HFFc6 (cell line): ENCODE data around the gene RSF1. TPM values are rescaled to one million over a fixed set of nuclear protein-coding genes. Genes with fewer than 3 reads are reported as not detected.
A peak's percentile ranks its signal among the peaks of the same experiment; 100 is the strongest.
"Not testable (repeated sequence)": the region's sequence is repeated elsewhere in the genome, so short reads cannot be mapped to it uniquely, and the experiment has no call there.

ENCODE experiments used
- DNase-seq: peaks from one replicate; pipeline ENCODE4 v3.0.0-alpha.2; 2018
- H3K27ac Mint-ChIP-seq: 2 replicates; pipeline ENCODE4 v1.8.0; 2020; ENCODE audit warnings: mild to moderate bottlenecking, mixed read lengths
- H3K27me3 Mint-ChIP-seq: 2 replicates; pipeline ENCODE4 v1.8.0; 2021; ENCODE audit warnings: mild to moderate bottlenecking, moderate library complexity, mixed read lengths; ENCODE audit not compliant: insufficient read depth
- H3K36me3 Mint-ChIP-seq: 2 replicates; pipeline ENCODE4 v1.8.0; 2021; ENCODE audit warnings: low read depth, mixed read lengths
- H3K4me1 Mint-ChIP-seq: 2 replicates; pipeline ENCODE4 v1.8.0; 2020; ENCODE audit warnings: low read depth, mixed read lengths
- H3K4me3 Mint-ChIP-seq: 2 replicates; pipeline ENCODE4 v1.8.0; 2020; ENCODE audit warnings: mild to moderate bottlenecking, moderate library complexity, mixed read lengths
- H3K9me3 Mint-ChIP-seq: 2 replicates; pipeline ENCODE4 v1.8.0; 2020; ENCODE audit warnings: mild to moderate bottlenecking, mixed read lengths
- total RNA-seq, 6 experiments: library from RNA; stranded (reverse); fragmentation: NEBNext Ultra II Directional; extraction: Animal tissue kit (Norgen Biotek cat#: 25700); gene quantifications; 2 replicates in 1 of 6; 3 replicates in 5 of 6; pipeline ENCODE4 v1.2.3, GENCODE V29; 2021
- TF ChIP-seq, protein P1 (sequence below): fragments of 200-600 bp; sonication (generic); IDR thresholded peaks from 2 replicates; pipeline ENCODE4 v1.5.0; 2021; ENCODE audit warnings: antibody characterized with exemption, mild to moderate bottlenecking

Gene RSF1
- total RNA-seq, 6 experiments from 2014 or later, result 44.7 to 59.2 (median 55.3) TPM

DNA sequence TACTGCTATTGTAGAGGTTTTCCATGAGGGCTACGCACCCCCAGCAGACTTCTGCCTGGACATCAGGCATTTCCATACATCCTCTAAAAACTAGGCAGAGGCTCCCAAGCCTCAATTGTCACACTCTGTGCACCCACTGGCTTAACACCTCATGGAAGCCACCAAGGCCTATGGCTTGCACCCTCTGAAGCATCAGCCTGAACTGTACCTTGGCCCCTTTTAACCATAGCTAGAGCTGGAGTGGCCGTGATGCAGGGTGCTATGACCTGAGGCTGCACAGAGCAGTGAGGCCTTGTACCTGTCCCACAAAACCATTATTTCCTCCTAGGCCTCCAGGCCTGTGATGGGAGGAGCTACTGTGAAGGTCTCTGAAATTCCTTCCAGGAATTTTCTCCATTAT lies 34.3 kb upstream of the RSF1 start:
- DNase-seq, result no peak
- Mint-ChIP-seq H3K9me3 (peaks cover 29% of the 10 kb centered on the region), H3K27me3 (peaks cover 6% of the 10 kb centered on the region), H3K4me1 (peaks cover 6% of the 10 kb centered on the region), H3K36me3 (peaks cover 56% of the 10 kb centered on the region), H3K27ac (no peak overlapping the region), H3K4me3 (no peak overlapping the region)
- TF ChIP-seq, protein P1, sequence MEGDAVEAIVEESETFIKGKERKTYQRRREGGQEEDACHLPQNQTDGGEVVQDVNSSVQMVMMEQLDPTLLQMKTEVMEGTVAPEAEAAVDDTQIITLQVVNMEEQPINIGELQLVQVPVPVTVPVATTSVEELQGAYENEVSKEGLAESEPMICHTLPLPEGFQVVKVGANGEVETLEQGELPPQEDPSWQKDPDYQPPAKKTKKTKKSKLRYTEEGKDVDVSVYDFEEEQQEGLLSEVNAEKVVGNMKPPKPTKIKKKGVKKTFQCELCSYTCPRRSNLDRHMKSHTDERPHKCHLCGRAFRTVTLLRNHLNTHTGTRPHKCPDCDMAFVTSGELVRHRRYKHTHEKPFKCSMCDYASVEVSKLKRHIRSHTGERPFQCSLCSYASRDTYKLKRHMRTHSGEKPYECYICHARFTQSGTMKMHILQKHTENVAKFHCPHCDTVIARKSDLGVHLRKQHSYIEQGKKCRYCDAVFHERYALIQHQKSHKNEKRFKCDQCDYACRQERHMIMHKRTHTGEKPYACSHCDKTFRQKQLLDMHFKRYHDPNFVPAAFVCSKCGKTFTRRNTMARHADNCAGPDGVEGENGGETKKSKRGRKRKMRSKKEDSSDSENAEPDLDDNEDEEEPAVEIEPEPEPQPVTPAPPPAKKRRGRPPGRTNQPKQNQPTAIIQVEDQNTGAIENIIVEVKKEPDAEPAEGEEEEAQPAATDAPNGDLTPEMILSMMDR, result no peak

GRCh38 chr11:77851503-77851902 lies 31.0 kb upstream of the RSF1 start:
- TF ChIP-seq, protein P1, result no peak
- DNase-seq, result no peak
- peaks cover 56% of the 10 kb centered on the region for H3K36me3 Mint-ChIP-seq
- H3K9me3 Mint-ChIP-seq, result peaks cover 28% of the 10 kb centered on the region
- no peak overlapping the region for H3K27ac Mint-ChIP-seq
- peaks cover 6% of the 10 kb centered on the region for H3K4me1 Mint-ChIP-seq
- no peak overlapping the region for H3K4me3 Mint-ChIP-seq
- H3K27me3 Mint-ChIP-seq, result peaks cover 2% of the 10 kb centered on the region; the same call in 1 of the 2 replicates

GRCh38 chr11:77843700-77844099 lies 23.2 kb upstream of the RSF1 start:
- H3K9me3 Mint-ChIP-seq, DNase-seq, H3K4me3 Mint-ChIP-seq, H3K27ac Mint-ChIP-seq, H3K27me3 Mint-ChIP-seq: not testable (repeated sequence)
- Mint-ChIP-seq H3K36me3 (peaks cover 52% of the 10 kb centered on the region), H3K4me1 (peaks cover 16% of the 10 kb centered on the region)

- no peaks in the 10 kb centered on the region for H3K9me3 Mint-ChIP-seq
- no peak for DNase-seq
- 0 out of 2 replicates have a peak overlapping the region, but pooled peaks have one; percentile 6 for H3K27ac Mint-ChIP-seq
- H3K36me3 Mint-ChIP-seq, result peaks cover 52% of the 10 kb centered on the region
- peaks cover 16% of the 10 kb centered on the region for H3K4me1 Mint-ChIP-seq
- no peaks in the 10 kb centered on the region for H3K27me3 Mint-ChIP-seq
- no peak overlapping the region for H3K4me3 Mint-ChIP-seq
- TF ChIP-seq, protein P1, result no peak
These were observed 22.1 kb upstream of the RSF1 start for GRCh38 chr11:77842441-77843121.

DNA sequence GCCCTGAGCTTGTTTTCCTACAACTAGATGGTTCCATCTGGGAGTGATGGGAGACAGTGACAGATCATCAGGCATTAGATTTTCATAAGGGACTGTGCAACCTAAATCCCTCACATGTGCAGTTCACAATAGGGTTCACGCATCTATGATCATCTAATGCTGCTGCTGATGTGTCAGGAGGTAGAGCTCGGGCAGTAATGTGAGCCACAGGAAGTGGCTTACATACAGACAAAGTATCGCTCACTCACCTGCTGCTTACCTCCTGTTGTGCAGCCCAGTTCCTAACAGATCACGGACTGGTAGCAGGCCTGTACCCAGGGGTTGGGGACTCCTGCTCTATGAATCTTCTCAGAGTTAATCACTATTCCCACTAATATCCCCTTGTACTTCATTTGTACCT lies 12.8 kb upstream of the RSF1 start:
- H3K27me3 Mint-ChIP-seq, result no peaks in the 10 kb centered on the region
- no peaks in the 10 kb centered on the region for H3K9me3 Mint-ChIP-seq
- DNase-seq, result no peak
- no peak overlapping the region for H3K27ac Mint-ChIP-seq
- H3K36me3 Mint-ChIP-seq, result peaks cover 8% of the 10 kb centered on the region
- no peak overlapping the region for H3K4me3 Mint-ChIP-seq
- TF ChIP-seq, protein P1, result no peak
- H3K4me1 Mint-ChIP-seq, result no peaks in the 10 kb centered on the region

- Mint-ChIP-seq H3K36me3 (peaks cover 6% of the 10 kb centered on the region), H3K4me1 (peaks cover 4% of the 10 kb centered on the region), H3K27ac (no peak overlapping the region), H3K27me3 (no peaks in the 10 kb centered on the region), H3K4me3 (no peak overlapping the region), H3K9me3 (no peaks in the 10 kb centered on the region)
- TF ChIP-seq, protein P1, result no peak
- no peak for DNase-seq
These were observed 8.4 kb upstream of the RSF1 start for GRCh38 chr11:77828926-77829325.
